BE2C (cell line): ENCODE data around the gene ADAM15.

Experiments used
- DNase-seq: peaks from one replicate; pipeline ENCODE4 v3.0.0-alpha.2; 2020
- H3K27me3 ChIP-seq: fragments of 250-450 bp; sonication (Bioruptor Pico); 2 replicates; pipeline ENCODE4 v1.5.1; 2020; ENCODE audit warnings: mild to moderate bottlenecking
- H3K36me3 ChIP-seq: fragments of 250-450 bp; sonication (Bioruptor Pico); 2 replicates; pipeline ENCODE4 v1.5.1; 2020; ENCODE audit warnings: mild to moderate bottlenecking
- H3K4me1 ChIP-seq: fragments of 250-450 bp; sonication (Bioruptor Pico); 2 replicates; pipeline ENCODE4 v1.5.1; 2020
- H3K4me3 ChIP-seq: 2 replicates; pipeline ENCODE4 v1.5.1; 2011; ENCODE audit warnings: low read depth, low read length
- H3K9me3 ChIP-seq: fragments of 250-450 bp; sonication (Bioruptor Pico); 2 replicates; pipeline ENCODE4 v1.5.1; 2020
- TF ChIP-seq, protein P1 (sequence below): IDR thresholded peaks from 2 replicates; pipeline ENCODE4 v1.5.1; 2012; ENCODE audit warnings: mild to moderate bottlenecking, low read depth, low read length

The ADAM15 gene

DNA sequence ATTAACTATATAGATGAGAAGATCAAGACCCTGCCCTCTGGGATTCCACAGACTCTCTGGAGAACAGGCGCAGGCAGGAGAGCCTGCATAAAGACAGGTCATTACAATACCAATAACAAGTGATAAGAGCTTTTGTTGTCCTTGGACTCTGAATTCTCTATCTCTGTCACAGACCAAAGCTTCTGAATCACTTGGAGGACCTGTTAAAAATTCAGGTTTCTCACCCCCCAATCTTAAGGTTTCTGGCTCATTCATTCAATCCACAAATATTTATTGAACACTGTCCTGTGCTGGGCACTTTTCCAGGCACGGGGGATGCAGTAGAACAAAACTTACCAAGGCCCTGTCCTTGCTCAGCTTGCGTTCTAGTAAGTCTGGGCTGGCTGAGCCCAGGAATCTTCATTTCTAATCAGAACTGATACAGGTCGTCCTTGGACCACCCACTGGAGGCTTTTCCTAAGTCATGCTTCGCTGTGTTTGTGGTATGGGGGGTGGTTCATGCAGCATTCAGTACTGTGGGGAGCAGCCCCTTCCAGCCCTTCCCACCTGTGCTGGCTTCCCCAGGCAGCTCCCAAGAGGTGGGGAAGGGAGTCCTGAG, 13.8 kb downstream of the ADAM15 start:
- Histone ChIP-seq H3K4me3 (no peak overlapping the region), H3K9me3 (no peaks in the 10 kb centered on the region)
- TF ChIP-seq, protein P1, sequence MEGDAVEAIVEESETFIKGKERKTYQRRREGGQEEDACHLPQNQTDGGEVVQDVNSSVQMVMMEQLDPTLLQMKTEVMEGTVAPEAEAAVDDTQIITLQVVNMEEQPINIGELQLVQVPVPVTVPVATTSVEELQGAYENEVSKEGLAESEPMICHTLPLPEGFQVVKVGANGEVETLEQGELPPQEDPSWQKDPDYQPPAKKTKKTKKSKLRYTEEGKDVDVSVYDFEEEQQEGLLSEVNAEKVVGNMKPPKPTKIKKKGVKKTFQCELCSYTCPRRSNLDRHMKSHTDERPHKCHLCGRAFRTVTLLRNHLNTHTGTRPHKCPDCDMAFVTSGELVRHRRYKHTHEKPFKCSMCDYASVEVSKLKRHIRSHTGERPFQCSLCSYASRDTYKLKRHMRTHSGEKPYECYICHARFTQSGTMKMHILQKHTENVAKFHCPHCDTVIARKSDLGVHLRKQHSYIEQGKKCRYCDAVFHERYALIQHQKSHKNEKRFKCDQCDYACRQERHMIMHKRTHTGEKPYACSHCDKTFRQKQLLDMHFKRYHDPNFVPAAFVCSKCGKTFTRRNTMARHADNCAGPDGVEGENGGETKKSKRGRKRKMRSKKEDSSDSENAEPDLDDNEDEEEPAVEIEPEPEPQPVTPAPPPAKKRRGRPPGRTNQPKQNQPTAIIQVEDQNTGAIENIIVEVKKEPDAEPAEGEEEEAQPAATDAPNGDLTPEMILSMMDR: no peak

GRCh38 chr1:155066777-155067176, 15.7 kb downstream of the ADAM15 start:
- TF ChIP-seq, protein P1: no peak
- peaks cover 3% of the 10 kb centered on the region for H3K4me1 ChIP-seq
- H3K27me3 ChIP-seq: no peaks in the 10 kb centered on the region
- H3K4me3 ChIP-seq: no peak overlapping the region
- no peaks in the 10 kb centered on the region for H3K9me3 ChIP-seq
- H3K36me3 ChIP-seq: no peaks in the 10 kb centered on the region
- no peak for DNase-seq

More for the DNA sequence above, 13.8 kb downstream of the ADAM15 start:
- no peak for DNase-seq
- no peaks in the 10 kb centered on the region; the same call in 1 of the 2 replicates for H3K4me1 ChIP-seq
- no peaks in the 10 kb centered on the region for H3K27me3 ChIP-seq
- H3K36me3 ChIP-seq: no peaks in the 10 kb centered on the region

- Histone ChIP-seq H3K4me3 (no peak overlapping the region), H3K9me3 (no peaks in the 10 kb centered on the region), H3K36me3 (no peaks in the 10 kb centered on the region), H3K4me1 (peaks cover 3% of the 10 kb centered on the region; the same call in 1 of the 2 replicates), H3K27me3 (no peaks in the 10 kb centered on the region)
- no peak for DNase-seq
- TF ChIP-seq, protein P1: no peak
Observed at GRCh38 chr1:155068599-155068998, 17.5 kb downstream of the ADAM15 start.

- H3K4me1 ChIP-seq: peaks cover 3% of the 10 kb centered on the region; the same call in 1 of the 2 replicates
- H3K9me3 ChIP-seq: no peaks in the 10 kb centered on the region
- H3K4me3 ChIP-seq: no peak overlapping the region; the same call in 1 of the 2 replicates
- DNase-seq: no peak
- TF ChIP-seq, protein P1: no peak
- H3K36me3 ChIP-seq: no peaks in the 10 kb centered on the region
- H3K27me3 ChIP-seq: no peaks in the 10 kb centered on the region
Observed at GRCh38 chr1:155069551-155070157, 18.5 kb downstream of the ADAM15 start.

GRCh38 chr1:155070158-155070621, 19.1 kb downstream of the ADAM15 start:
- Histone ChIP-seq H3K27me3 (no peaks in the 10 kb centered on the region), H3K36me3 (no peaks in the 10 kb centered on the region), H3K4me1 (peaks cover 3% of the 10 kb centered on the region; the same call in 1 of the 2 replicates), H3K9me3 (no peaks in the 10 kb centered on the region), H3K4me3 (peak overlapping the region; percentile 73)
- TF ChIP-seq, protein P1: no peak
- DNase-seq: no peak
